HG03571 (cell line): ENCODE data around the gene CD69.

Experiments used
- ATAC-seq: cut with Tn5 transposase; IDR thresholded peaks from one replicate; pipeline ENCODE4 v1.9.1; 2021; ENCODE audit not compliant: unreplicated experiment

CD69 gene

DNA sequence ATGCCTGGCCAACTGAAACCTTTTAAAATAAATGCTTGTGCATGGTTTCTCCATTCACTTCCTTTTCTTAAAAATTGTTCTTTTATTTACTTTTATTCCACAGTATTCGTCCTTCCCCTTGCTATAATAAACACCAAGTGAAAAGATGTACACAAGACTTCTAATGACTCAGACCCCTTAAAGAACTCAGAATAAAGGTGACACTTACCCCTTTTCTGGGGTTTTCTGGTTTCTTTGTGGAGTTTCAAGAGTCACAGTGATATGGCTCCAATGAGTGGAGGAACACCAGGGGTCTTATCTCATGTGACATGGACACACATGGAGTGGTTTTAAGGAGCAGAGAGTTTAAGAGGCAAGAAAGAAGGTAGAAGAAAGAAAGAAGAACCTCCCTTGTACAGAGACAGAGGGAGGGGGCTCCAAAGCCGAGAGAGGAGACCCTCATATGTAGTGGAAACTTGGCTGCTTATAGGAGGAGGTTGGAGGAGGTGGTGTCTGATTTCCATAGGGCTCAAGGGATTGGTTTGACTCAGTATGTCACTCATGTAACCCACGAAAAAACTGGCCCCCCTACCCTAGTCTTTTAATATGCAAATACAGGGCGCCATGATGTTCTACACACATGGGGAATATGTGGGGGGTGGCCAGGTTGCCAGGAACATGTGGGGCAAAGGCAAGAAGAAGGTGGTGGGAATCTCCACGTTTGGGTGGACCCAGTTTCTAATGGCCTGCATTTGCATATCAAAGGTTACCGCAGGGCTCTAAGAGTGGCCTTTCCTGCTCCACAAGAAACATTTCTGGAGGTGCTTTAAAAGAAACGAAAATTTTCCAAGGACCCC is 22.1 kb upstream of the CD69 start:
- ATAC-seq, result no peak

DNA sequence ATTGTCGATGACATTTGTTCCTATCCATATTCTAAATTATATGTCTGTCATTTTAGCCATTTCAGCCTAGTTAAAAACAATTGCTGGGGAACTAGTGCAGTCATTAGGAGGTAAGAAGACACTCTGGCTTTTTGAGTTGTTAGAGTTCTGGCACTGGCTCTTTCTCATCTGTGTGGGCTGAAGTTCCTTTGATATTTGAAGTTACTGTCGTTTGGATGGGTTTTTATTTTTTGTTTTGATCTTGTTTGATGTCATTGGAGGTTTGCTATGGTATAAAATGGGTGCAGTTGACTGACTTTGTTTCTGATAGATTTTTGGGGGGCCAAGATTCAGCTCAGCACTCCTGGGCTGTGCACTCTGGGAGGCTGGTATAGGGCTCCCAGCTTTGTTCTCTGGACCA is 20.7 kb upstream of the CD69 start:
- no peak for ATAC-seq

DNA sequence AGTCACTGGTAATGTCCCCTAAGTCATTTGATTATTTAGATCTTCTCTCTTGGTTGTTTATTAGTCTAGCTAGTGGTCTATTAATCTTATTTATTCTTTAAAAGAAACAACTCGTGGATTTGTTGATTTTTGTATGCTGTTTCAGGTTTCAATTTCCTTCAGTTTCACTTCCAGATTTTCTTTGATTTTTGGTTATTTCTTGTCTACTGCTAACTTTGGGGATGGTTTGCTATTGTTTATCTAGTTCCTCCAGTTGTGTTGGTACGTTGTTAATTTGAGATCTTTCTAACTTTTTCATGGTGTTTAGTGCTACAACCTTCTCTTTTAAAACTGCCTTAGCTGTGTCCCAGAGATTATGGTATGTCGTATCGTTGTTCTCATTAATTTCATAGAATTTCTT is 18.5 kb upstream of the CD69 start:
- ATAC-seq, result no peak

GRCh38 chr12:9776781-9777180 is 16.1 kb upstream of the CD69 start:
- no peak for ATAC-seq

- no peak for ATAC-seq
Measured at GRCh38 chr12:9773216-9773877, 12.6 kb upstream of the CD69 start.

DNA sequence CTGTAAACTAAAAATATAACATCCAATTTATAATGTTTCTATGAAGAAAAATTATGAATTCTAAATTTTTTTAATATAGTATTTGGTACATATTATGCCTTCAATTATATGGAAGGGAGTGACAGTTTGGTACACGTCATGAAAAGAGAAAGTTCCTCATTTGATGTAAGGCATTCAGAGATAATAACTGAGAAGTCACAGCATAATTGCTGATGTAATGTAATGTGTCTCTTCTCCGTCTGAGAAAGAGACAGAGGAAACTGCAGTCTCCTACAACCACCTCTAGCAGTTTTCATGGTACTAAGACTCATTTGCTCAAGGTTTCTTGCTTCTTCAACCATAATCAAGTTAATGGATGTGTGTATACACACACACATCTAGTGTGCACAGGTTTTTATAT is 2.3 kb upstream of the CD69 start:
- no peak for ATAC-seq

GRCh38 chr12:9762369-9762768 is 1.7 kb upstream of the CD69 start:
- ATAC-seq, result no peak

DNA sequence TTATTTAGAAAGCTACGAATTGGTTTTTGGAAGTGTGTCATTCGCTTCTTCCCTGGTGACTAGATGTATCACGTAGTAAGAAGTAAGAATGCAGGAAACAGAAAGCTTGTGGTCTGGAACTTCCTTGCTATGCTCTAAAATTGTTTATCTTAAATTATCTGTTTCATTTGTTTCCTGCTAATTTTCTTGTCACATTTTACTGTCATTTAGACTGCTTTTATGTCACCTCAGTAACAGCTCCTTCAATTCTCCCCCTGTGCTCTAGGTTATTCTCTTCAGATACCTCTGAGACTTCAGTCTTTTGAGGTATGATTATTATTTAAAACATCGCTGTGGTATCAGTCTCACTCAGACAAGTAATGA is 699 bp upstream of the CD69 start:
- no peak for ATAC-seq

DNA sequence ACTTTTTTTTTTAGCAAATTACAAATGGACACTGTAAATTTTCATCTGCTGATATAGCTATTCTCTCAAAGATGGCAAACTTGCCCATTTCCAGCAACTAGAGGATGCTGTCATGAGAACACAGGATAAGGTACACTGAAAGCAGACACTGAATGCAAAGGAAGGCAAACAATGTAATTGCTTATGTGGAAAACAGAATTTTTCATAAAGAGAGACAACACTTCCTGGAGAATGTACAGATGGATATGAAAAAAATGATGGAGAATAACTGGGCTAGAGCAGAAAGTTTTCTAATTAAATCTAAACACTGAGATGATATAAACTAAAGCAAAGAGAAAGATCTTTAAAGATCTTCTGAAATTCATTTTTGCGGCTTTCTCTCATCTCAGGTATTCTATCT is 581 bp downstream of the CD69 start:
- ATAC-seq, result no peak

- no peak for ATAC-seq
Measured at GRCh38 chr12:9759694-9760093, 1.0 kb downstream of the CD69 start.

GRCh38 chr12:9758119-9758518 is 2.6 kb downstream of the CD69 start:
- no peak for ATAC-seq

GRCh38 chr12:9757433-9758025 is 3.2 kb downstream of the CD69 start:
- no peak for ATAC-seq

DNA sequence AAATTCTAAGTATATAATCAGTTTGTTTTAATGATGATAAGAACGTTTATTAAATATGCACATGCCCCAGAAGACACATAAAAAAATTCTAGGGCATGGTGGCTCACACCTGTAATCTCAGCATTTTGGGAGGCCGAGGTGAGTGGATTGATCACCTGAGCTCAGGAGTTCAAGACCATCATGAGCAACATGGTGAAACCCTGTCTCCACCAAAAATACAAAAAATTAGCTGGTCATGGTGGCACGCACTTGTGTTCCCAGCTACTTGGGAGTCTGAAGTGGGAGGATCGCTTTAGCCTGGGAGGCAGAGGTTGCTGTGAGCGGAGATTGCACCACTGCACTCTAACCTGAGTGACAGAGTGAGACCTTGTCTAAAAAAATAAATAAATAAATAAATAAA is 4.0 kb downstream of the CD69 start:
- ATAC-seq, result no peak

GRCh38 chr12:9756170-9756569 is 4.5 kb downstream of the CD69 start:
- no peak for ATAC-seq

DNA sequence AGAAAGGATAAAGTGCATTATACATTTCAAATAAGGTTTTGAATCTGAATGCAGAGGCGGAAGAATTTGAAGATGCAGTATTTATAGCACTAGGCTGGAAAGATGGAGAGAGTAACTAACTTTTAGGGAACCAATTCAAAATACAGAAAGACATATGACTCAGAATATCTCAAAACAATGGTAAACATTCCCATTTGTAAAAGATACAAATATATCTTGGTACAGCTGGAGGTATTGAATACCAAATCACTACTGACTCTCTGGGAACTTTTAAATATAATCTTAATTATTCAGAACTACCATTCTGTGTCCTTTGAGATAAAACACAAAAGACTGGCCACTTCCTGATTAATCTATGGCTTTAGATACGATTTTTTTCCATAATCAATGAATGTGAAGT is 5.1 kb downstream of the CD69 start:
- no peak for ATAC-seq

DNA sequence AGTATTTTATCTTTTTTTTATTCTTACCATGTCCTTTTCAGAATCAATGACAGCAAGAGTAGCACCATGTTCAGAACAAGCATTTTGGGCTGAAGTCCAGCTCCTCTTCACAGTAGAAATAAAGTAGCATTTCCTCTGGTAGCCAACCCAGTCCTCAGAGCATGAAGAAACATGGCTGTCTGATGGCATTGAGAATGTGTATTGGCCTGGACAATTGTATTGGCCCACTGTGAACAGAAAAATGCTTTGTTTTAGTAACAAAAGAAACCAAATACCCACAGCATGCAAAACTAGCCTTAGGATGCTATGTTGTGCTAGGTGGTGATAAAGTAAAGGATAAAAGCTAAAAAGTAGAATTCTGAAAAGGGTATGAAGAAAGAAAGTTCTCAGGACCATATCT is 5.7 kb downstream of the CD69 start:
- no peak for ATAC-seq

- ATAC-seq, result no peak
Measured at GRCh38 chr12:9754099-9754927, 6.4 kb downstream of the CD69 start.

DNA sequence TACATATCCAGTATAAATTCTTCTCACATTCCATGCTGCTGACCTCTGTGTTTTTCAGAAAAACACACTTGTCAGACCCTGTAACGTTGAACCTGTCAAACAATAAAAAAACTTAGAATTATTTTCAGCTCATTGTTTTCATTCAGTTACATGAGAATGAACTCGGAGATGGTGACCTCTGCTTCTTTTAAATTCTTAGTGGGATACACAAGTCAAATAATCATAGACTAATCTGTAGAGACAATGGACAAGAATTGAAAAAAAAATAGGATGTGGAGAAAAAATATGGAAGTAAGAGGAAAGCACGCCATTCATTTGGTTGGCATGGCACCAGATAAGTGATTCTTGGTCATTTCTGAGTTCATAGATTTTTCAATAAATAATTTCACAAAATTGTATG is 7.2 kb downstream of the CD69 start:
- ATAC-seq, result no peak

DNA sequence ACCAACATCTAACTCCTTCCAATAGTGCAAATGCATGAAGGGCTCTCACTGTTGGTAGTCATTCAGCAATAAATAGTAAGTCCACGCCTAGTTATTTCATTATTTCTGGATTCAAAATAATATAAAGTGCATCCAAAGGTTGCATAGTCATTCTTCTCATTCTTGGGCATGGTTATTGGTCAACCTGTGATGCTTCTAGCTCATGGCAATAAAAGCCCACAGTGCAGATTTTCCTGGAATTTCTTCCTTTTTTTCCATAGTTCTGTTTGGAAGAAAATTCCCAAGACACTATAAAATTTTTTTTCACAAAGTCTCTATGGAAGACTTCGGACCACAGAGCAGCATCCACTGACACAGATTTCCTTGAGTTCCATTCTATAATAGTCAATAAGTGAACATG is 7.6 kb downstream of the CD69 start:
- no peak for ATAC-seq

DNA sequence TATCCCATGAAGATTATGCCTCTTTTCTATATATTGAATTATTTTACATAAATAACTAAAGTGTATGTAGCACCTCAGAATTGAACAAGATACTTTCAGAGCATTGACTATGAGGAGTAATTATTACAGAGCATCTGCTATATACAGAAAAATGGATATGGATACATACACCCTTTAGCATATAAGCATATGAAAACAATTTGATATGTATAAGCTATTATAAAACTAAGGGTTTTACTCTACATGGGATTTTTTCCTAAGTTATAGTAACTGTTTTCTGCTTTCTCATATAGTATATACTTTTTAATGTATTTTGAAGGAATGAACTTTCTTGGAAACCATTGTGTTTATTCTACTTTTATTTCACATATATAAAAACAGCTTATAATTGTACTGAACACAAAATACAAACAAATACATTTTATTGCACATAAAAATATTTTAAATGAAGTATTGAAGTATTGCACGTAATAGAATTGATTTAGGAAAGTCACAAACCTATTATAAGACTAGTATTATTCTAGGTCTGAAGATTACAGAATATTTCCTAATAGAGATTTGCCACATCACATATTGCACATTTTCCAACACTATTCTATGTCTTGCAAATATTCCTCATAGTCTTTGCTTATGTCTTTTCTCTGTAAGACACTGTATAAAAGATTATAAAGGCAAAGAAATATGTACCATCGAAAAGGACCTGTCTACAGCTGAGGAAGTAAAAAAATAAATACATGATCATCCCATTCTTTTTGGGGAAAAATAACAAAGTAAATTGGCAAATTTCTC is 8.4 kb downstream of the CD69 start:
- no peak for ATAC-seq
